ENCODE results near the gene OGFOD2.

DNA sequence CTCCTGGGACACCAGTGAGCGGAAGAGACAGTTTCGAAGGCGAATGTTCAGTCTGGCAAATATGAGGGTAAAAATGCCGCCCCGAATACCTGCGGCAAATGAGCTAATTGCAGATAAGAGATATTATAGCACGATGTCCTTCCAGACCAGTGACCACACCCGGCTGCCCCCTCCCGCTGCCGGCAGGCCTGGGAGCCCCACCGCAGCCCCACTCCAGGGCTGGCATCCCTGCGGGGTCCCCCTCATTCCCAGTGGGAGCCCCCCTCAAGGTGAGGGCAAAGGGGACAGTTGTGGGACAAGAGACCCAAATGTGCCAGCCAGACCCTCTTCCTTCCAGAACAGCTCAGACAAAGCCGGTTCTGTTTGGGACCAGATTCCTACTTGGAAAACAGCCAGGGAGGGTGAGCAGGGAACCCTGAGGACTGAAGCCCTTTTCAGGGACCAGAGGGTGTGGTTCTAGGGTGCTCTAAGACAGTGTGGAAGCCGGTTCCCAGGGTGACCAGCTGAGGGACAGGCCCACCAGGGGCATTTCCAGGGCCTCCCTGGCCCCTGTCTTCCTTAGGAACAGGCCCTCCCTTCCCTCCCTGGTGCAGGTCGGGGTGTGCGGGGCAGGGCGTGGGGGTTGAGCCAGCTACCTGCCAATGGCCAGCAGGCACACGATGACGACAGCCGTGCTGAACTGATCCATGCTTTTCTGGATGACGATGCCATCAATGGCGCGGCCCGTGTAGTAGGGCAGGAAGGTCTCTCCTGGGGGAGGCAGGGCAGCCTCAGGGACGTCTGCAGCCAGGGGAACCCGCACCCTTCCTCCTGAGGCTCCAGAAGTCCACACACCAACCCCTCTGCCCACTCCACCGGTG, 25.0 kb upstream of the OGFOD2 start:
- TF ChIP-seq, protein P1, sequence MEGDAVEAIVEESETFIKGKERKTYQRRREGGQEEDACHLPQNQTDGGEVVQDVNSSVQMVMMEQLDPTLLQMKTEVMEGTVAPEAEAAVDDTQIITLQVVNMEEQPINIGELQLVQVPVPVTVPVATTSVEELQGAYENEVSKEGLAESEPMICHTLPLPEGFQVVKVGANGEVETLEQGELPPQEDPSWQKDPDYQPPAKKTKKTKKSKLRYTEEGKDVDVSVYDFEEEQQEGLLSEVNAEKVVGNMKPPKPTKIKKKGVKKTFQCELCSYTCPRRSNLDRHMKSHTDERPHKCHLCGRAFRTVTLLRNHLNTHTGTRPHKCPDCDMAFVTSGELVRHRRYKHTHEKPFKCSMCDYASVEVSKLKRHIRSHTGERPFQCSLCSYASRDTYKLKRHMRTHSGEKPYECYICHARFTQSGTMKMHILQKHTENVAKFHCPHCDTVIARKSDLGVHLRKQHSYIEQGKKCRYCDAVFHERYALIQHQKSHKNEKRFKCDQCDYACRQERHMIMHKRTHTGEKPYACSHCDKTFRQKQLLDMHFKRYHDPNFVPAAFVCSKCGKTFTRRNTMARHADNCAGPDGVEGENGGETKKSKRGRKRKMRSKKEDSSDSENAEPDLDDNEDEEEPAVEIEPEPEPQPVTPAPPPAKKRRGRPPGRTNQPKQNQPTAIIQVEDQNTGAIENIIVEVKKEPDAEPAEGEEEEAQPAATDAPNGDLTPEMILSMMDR (IDR thresholded peaks at IDR 0.05): no peak
- TF ChIP-seq POLR2A (IDR thresholded peaks at IDR 0.05) (no peak), POLR2AphosphoS5 (IDR thresholded peaks at IDR 0.05) (no peak)
